Testis (tissue), 2 donors: ENCODE measurements around the gene CRIP3.

Experiments
- POLR2A ChIP-seq: fragments of 450-650 bp; IDR thresholded peaks from one replicate; pipeline ENCODE4 v1.6.1; 2017; ENCODE audit warnings: antibody characterized with exemption, mild to moderate bottlenecking, moderate library complexity
- TF ChIP-seq, protein P1 (sequence below), 3 experiments: fragments of 450-650 bp in 2 of 3; fragments of 200-600 bp in 1 of 3; sonication (generic) in 1 of 3; IDR thresholded peaks; one replicate each; pipeline ENCODE4 v1.5.1; 2016 to 2019; ENCODE audit warnings: antibody characterized with exemption in 3 of 3, mild to moderate bottlenecking in 2 of 3, moderate library complexity in 1 of 3

DNA sequence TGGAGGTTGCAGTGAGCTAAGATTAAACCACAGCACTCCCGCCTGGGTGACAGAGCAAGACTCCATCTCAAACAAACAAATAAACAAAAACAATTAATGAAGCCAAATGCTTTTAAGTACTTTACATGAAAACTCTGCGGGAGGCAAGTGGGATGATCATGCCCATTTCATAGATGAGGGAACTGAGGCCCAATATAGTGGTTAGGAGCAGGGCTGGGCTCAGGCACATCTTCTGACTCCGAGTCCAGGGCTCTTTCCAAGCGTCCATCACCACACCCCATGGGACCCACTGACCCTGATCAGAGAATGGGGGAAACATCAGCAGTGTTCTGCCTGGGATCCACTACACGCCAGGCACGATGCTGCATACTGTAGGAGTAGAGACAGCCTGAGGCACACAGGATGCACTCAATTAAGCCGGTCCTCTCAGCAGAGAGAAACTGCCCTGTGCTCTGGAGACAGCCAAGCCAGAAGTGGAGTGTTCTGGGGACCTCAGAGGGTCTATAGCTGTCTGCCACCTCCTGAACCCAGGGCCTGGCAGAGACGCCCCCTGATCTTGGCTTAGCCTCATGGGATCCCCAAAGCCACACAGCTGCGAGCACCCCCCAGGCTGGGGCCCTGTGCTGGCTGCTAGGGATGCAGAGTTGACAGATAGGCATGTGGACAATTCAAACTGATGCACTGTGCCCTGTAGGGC, 51.8 kb downstream of the CRIP3 start:
- TF ChIP-seq POLR2A: no peak
- TF ChIP-seq, protein P1, sequence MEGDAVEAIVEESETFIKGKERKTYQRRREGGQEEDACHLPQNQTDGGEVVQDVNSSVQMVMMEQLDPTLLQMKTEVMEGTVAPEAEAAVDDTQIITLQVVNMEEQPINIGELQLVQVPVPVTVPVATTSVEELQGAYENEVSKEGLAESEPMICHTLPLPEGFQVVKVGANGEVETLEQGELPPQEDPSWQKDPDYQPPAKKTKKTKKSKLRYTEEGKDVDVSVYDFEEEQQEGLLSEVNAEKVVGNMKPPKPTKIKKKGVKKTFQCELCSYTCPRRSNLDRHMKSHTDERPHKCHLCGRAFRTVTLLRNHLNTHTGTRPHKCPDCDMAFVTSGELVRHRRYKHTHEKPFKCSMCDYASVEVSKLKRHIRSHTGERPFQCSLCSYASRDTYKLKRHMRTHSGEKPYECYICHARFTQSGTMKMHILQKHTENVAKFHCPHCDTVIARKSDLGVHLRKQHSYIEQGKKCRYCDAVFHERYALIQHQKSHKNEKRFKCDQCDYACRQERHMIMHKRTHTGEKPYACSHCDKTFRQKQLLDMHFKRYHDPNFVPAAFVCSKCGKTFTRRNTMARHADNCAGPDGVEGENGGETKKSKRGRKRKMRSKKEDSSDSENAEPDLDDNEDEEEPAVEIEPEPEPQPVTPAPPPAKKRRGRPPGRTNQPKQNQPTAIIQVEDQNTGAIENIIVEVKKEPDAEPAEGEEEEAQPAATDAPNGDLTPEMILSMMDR (IDR thresholded peaks at IDR 0.05): no peak
